ENCODE measurements around the gene KCNQ2.
"Not testable (repeated sequence)": the region's sequence is repeated elsewhere in the genome, so short reads cannot be mapped to it uniquely, and the experiment has no call there.

KCNQ2 gene

DNA sequence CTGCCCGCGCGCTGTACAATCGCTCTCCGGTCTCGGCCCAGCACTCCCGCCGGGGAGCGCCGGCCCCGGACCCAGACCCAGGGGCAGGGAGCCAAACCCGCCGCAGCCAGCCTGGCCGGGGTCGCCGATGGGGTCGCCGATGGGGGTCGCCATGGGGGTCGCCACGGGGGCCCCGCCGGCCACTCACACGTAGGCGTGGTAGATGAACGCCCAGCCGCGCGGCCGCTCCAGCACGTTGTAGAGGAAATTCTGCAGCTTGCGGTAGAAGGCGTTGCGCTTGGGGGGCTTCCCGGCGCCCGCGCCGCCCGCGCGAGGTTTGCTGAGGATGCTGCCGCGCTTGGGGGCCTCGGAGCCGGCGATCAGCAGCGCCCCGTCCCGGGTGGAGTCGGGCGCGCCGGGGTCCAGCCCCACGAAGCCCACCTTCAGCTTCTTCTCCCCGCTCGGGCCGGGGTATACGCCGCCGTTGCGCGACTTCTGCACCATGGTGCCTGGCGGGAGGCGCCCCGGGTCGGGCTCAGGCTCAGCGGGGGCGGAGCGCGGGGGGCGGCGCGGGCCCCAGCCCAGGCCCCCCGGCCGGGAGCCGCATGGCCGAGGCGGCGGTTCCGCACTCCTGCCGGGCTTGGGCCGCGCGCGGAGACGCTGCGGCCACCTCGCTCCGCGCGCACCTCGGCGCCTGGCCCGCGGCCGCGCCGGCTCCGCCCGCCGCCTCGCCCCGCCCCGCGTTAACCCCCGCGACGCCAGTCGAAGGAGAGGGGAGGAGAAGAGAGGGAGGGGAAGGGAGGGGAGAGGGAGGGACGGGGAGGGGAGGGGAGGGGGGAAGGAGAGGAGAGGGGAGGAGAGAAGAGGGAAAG is at the start of gene KCNQ2:
Gene KCNQ2 (minus strand): TSS at position 675 of the 851 bp plus-strand sequence. CDS start 192 bp downstream, at position 483.
- FAIRE-seq (peak; percentile 59), DNase-seq (ENCODE audit: low spot score) (peak; percentile 67)

DNA sequence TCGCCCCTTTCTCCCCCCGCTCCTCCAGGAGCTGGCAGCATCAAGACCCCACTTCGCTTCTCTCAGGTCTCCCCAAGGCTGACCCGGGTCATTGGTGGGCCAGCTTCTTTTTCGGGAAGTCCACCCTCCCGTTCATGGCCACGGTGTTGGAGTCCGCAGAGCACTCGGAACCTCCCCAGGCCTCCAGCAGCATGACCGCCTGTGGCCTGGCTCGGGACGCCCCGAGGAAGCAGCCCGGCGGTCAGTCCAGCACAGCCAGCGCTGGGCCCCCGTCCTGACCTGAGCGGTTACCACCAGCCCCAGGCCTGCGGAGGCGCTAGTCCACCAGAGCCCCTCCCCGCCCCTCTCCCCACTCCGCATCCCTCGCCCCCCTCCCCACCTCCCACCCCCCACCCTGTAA is 49.1 kb upstream of the KCNQ2 start:
- FAIRE-seq (no peak), DNase-seq (ENCODE audit: low spot score) (no peak)

DNA sequence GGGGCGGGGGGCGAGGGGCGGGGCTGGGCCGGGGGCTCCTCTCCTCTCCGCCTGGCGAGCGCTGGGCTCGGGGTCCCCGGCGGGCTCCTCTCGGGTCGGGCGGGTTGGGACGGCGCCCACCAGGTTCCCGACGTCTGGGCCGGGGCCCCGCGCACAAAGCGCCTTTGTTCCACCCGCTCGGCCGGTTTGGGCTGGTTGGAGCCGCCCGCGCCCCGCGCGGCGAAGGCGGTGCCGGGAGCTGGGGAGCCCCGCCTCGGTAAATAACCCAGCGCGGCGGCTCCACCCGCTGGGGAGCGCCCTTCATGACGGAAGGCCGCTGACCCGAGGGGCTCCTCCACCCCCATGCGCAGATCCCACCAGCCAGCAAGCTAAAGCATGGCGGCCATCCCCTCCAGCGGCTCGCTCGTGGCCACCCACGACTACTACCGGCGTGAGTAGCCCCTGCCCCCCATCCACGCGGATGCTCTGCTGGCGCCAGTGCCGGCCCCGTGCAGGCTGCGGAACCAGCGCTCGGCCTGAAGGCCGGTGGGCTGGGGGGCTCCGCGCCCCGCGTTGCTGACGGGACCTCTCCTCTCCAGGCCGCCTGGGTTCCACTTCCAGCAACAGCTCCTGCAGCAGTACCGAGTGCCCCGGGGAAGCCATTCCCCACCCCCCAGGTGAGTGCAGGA is 48.6 kb upstream of the KCNQ2 start:
- DNase-seq (ENCODE audit: low spot score), result peak; percentile 86
- peak; percentile 76 for FAIRE-seq

DNA sequence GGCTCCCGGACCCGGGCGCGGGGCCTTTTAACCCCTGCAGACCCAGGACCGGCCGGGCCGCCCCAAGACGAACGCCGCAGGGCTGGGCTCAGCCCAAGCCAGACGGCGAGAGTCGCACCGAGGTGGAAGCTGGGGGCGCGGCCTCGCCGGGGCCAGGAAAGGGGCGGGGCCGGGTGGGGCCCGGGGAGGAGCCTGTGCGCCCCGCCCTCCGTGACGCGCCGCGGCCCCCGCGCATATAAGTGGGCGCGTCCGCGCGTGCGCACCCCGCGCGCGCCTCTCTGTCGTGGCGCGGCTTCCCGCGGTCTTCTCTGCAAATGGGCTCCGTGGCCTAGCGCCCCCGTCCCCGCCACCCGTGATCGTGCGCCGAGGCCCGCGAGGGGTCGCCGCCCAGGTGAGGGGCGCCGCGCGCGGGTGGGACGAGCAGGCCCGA is 48.1 kb upstream of the KCNQ2 start, which contains the start of gene PPDPF:
Gene PPDPF (plus strand): TSS at position 262 of the 430 bp plus-strand sequence. CDS start 544 bp downstream, outside the sequence.
- DNase-seq (ENCODE audit: low spot score) (peak; percentile 98), FAIRE-seq (peak; percentile 94)

DNA sequence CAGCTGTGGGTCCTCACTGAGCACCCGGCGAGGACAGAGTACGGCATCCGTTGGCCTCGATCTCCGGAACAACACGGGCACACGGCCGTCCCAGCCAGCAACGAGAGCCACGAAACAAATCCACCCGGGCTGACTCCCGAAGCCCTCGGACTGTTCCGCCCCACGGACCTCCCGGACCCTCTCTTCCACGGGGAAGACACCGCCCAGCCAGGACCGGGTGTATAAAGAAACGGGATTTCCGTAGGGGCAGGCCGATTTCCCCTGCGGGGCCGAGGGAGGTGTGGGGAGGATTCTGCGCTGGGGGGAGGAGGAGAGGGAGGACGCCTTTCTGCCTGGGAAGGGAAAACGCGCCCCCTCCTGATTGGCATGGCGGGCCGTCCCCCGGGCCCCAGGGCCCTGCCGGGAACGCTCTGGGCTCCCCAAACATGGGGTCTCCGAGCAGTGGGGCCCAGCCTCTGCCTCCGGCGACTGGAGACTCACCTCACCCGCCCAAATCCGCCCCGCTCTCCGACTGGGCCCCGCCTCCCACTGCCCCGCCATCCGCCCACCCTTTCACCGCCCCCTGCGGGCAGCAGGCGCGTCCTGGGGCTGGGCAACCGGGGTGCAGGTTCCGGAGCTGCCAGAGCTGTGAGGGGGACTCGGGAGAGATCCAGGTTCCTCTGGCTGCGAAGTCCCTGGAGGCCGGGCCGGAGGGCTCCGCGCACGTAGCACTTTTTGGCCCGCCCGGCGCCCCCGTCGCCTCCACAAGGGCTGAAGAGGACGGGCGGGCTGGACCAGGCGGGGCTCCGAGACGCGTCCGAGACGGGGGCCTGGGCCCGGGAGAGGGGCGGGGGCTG is 47.4 kb upstream of the KCNQ2 start:
- DNase-seq (ENCODE audit: low spot score), result peak; percentile 92
- FAIRE-seq, result peak; percentile 97

DNA sequence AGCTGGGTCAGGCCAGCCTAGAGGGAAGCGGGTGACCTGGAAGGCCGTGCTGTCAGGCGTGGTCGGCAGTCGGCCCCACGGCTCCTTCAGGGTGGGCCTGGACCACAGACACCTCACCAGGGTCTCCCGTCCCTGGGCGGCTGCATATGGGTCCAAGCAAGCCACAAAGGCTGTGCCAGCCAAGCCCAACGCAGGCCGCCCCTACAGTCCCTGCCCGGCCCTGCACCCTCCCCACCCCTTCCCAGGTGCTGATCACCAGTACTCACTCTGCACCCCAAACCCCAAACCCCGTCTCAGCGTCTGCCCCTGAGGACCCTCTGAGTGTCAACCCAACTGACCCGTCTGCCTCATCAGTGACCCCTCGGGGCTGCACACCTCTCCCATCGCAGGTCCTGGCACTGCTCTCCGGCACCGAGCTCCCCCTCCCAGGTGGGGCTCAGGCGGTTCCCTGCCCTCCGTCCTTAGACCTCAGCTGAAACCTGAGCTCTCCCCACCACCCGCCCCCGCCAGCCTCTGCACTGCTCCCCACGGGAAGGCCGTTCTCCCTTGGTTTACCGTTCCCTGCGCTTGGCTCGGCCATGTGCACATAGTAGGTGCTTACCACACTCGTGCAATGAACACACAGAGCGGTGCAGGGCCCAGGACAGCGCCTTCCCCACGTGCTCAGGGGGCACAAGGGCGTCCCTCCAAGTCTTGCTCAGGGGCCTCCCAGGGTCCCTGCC is 46.7 kb upstream of the KCNQ2 start:
- DNase-seq (ENCODE audit: low spot score) (no peak), FAIRE-seq (no peak)

DNA sequence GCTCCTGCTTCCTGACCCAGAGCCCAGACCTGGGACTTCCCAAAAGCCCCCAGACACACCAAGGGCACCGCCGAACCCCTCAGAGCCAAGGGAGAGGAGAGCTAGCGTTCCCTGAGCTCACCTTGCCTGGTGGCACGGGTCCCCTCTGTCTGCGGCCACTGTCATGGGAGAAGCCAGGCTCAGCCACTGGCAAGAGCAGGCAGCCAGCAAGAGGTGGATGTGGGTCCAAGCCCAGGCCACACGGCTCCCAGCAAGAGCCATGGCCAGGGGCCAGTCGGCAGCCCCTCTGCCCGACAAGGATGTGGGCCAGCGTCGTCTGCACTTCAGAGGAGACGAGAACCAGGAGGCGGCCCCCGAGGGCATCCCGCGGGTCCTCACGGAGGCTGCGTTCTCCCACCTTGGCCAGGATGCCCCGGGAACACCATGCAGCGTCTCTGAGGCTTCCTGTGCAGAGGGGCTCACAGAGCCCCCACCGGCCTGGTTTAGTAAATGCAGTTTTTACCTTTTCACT is 46.0 kb upstream of the KCNQ2 start:
- FAIRE-seq (no peak), DNase-seq (ENCODE audit: low spot score) (no peak)

DNA sequence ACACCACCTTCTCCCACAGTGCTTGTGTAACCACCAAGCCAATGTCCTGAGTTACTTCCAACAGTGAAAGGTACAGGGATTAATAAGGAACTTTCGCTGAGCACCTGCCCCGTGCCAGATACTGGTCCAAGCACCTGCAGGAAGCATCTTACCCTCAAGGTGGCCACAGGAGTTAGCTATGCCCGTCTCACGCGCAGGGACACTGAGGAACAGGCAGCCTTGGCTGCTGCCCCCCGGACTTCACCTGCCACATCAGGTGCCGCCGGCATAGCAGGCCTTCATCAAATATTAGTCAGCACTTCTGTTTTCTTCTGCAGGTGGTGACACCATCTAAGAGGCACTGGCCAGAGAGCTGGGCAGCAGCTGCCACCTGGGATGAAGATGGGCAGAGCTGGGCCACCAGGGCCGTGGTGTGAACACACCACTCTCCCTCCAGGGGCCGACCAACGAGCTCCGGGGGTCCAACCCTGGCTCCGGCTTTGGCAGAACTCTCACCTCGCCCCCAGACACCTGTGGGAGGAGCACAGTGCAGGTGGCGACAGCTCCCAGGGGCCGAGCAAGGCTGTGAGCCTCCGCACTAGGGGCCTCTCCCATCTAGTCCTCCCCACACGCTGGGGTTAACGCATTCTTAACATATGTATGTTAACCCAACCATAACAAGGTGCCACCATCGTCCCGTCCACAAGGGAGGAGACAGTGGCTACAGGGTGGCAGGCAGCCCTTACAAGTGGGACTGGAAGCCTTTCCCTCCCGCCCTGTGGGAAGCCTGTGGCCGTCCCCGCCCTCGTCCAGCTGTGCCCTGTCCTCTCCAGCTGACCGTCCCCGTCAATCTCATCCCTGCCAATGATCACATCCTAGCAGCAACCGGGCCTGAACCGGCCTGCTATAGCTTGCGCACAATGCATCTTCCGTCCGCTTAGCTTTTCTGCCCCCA is 45.2 kb upstream of the KCNQ2 start:
- FAIRE-seq, result no peak
- no peak for DNase-seq (ENCODE audit: low spot score)

DNA sequence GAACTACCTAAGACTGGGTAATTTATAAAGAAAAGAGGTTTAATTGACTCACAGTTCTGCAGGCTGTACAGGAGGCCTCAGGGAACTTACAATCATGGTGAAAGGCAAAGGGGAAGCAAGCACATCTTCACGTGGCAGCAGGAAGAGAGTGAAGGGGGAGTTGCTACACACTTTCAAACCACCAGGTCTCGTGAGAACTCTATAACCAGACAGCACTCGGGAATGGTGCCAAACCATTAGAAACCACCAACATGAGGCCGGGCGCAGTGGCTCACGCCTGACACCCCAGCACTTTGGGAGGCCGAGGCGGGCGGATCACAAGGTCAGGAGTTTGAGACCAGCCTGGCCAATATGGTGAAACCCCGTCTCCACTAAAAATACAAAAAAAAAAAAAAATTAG is 42.1 kb upstream of the KCNQ2 start:
- not testable (repeated sequence) for FAIRE-seq; DNase-seq (ENCODE audit: low spot score)

DNA sequence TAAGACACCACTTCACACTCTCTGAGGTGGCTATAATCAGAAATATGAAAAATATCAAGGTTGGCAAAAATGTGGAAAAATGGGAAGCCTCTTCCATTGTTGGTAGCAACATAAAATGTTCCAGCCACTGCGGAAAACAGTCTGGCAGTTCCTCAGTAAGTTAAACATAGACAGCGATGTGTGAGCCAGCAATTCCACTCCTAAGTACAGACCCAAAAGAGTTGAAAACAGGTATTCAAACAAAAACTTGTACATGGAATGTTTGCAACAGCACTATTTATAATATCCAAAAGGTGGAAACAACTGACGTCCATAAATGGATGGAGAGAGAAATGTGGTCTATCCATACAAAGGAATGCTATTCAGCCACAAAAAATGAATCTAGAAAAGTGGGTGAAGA is 40.8 kb upstream of the KCNQ2 start:
- FAIRE-seq (no peak), DNase-seq (ENCODE audit: low spot score) (no peak)

DNA sequence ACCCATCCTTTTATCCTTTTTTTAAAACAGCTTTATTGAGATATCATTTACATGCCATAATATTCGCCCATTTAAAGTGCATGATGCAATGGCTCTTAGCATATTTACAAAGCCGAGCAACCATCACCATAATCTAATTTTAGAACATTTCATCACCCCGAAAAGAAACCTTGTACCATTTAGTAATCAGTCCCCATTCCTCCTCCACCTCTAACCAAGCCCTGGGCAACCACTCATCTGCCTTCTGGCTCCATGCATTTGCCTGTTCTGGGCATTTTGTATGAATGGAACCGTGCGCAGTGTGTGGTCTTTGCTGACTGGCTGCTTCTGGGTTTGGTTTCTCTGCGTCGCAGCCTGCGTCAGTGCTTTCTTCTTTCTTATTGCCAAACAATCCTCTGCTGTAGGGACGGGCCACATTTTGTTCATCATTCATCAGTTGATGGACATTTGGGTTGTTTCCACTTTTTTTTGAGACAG is 36.7 kb upstream of the KCNQ2 start:
- DNase-seq (ENCODE audit: low spot score) (no peak), FAIRE-seq (no peak)

DNA sequence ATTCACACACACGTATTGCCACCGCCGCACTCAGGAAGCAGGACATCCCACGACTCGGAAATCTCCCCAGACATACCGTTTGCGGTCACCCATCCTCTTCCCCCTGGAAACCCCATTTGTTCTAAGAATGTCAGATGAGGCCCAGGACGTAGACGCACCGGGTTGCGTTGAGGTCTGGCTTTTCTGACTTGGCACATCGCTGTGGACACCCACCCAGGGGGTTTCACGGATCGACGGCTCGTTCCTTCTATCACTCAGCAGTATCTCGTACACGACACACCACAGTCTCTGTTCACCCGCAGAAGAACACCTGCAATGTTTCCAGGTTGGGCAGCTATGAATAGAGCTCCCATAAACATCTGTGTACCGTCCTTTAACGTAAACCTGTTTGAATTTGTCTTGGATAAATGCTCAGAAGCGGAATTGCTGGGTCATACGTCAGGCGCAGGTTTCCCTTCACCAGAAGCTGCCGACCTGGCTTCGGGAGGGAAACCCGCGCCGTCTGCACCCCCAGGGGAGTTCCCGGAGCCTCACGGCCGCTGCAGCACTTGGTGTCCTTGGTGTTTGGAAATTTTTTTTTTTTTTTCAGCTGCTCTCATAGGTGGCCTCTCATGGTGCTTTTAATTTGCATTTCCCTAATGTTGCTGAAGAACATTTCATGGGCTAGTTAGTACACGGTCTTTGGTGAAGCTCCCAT is 35.8 kb upstream of the KCNQ2 start:
- no peak for DNase-seq (ENCODE audit: low spot score)
- no peak for FAIRE-seq

DNA sequence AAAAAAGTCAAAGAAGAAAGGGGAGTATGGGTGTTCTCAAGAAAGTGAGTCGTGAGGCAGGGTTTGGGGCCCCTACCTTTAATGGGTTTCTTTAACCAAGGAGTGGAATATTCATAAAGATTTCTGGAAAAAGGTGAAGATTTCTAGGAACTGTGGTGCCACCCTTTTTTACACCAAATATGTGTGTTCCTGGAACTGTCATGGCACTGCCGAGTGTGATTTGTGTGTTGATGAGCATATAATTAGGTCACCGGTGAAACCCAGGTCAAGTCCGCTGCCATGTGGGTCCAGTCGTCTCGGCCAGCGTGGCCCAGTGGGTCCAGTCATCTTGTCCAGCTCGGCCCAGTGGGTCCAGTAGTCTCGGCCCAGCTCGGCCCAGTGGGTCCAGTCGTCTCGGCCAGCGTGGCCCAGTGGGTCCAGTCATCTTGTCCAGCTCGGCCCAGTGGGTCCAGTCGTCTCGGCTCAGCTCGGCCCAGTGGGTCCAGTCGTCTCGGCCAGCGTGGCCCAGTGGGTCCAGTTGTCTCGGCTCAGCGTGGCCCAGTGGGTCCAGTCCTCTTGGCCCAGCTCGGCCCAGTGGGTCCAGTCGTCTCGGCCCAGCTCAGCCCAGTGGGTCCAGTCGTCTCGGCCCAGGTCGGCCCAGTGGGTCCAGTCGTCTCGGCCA is 34.8 kb upstream of the KCNQ2 start:
- FAIRE-seq (peak; percentile 69), DNase-seq (ENCODE audit: low spot score) (no peak)

DNA sequence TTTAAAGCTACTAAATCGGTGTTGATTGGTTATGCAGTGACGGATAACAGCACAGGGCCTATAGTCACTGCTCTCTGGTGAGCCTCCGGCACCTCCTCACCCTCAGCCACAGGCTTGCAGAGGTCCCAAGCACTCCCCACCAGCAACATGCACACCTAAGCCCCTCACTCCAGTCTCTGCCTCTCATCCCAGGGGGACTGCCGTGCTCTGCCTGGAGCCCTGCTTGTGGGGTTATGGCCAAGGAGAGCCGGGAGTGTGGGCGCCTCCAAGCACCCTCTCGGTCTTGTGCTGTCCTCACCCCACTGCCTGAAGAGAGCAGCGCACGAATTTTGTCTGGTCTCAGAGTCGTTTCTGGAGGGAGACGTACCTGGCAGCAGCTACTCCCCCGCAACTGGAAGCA is 33.3 kb upstream of the KCNQ2 start:
- DNase-seq (ENCODE audit: low spot score) (no peak), FAIRE-seq (no peak)

DNA sequence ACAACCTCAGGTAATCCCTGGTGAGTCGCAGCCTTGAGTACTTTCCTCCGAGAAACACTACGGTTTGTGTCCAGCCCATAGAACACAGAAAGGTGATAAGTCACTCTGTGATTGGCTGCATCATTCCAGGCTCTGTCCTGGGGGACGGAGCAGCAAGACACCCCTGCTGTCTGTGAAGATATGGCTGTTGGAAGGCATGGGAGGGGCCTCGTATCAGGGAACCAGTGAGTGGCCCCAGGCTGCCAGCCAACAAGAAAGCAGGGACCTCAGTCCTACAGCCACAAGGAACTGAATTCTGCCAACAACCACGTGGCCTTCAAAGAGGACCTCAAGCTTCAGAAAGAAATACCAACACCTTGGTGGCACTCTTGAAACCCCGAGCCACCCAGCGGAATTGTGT is 32.8 kb upstream of the KCNQ2 start:
- FAIRE-seq, result peak; percentile 46
- DNase-seq (ENCODE audit: low spot score), result no peak

DNA sequence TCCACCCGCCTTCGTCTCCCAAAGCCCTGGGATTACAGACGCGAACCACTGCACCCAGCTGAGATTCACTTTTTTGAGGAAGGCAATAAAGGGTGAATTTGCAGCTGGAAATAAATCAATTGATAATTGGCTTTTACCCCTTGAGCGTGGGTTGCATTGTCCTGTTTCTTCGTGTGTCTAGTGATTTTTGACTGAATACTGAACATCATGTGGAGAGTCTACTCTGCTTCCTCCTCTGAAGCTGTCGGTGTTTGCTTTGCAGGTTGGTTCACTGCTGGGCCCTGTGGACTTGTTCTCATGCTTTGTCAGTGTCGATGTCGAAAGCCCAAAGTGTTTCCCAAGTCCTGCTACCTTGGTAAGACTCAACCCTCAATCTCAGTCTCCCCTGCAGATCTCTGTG is 32.2 kb upstream of the KCNQ2 start:
- FAIRE-seq (no peak), DNase-seq (ENCODE audit: low spot score) (no peak)

DNA sequence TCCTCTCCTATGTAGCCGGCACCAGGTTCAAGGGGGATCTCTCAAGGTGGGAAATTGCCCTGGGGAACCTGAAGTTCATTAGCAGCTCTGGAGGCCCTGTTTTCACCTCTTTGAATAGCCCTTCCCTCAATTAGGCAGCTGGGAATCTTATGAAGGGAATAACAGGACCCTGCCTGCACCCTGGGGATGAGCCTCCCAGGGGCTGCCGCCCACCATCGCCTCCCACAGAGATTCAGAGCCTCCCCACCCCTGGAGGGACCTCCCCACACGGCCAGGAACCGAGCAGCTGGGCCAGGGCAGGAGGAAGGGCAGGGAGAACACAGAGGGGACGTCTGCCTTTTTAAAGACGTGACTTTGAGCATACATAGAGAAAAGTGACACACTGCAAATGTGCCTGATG is 31.1 kb upstream of the KCNQ2 start:
- DNase-seq (ENCODE audit: low spot score) (no peak), FAIRE-seq (no peak)

DNA sequence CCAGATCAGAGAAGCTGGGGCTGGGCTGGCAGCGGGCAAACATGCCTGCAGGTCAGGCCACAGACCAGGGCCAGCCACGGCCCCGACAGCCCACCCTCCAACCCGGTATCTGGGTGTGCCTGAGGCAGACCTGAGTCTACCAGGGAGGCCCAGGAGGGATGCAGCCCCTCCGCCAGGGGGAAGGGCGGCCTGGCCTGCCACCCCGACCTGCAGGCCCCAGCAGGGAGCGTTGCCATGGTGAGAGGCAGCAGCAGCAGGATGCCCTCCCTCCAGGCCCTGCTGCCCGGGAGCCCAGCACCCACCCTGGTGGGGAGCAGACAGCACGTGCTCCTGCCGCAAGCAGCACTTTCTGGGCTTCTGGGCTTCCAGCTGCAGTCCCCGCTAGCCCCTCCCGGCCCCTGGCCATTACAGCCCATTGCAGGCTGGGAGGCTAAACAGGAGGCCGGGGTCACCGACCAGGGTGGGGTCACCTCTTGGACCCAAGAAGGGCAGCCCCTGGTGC is 30.3 kb upstream of the KCNQ2 start:
- DNase-seq (ENCODE audit: low spot score), result no peak
- no peak for FAIRE-seq

Data from urothelium cell line (cell line).